HL-60 (cell line): Measurements from ENCODE around the gene FAM83B.

Source experiments
- CTCF ChIP-seq: IDR thresholded peaks from one replicate; pipeline ENCODE4 v1.5.1; 2011; ENCODE audit warnings: low read length, control low read depth, inconsistent platforms; ENCODE audit not compliant: insufficient read depth
- POLR2AphosphoS5 ChIP-seq: IDR thresholded peaks from 2 replicates; pipeline ENCODE4 v1.6.1; 2012; ENCODE audit warnings: low read depth

GRCh38 chr6:54981276-54981609 lies 134.7 kb downstream of the FAM83B start:
- TF ChIP-seq CTCF (no peak), POLR2AphosphoS5 (no peak)
